Neural crest cell (in vitro differentiated cells): Measurements from ENCODE around the gene TMEM8B. TPM values are rescaled to one million over a fixed set of nuclear protein-coding genes. Genes with fewer than 3 reads are reported as not detected.

ENCODE experiments used
- DNase-seq: peaks from one replicate; pipeline ENCODE4 v3.0.0; 2021; ENCODE audit warnings: low read depth, mixed read lengths, low spot score
- H3K27ac Mint-ChIP-seq: one replicate; pipeline ENCODE4 v1.8.0; 2021; ENCODE audit warnings: mild to moderate bottlenecking, mixed read lengths; ENCODE audit not compliant: unreplicated experiment
- H3K27me3 Mint-ChIP-seq: 2 replicates; pipeline ENCODE4 v1.8.0; 2021; ENCODE audit warnings: low read depth, mild to moderate bottlenecking, mixed read lengths
- H3K36me3 Mint-ChIP-seq: 2 replicates; pipeline ENCODE4 v1.8.0; 2021; ENCODE audit warnings: low read depth, mild to moderate bottlenecking, mixed read lengths
- H3K4me1 Mint-ChIP-seq: 2 replicates; pipeline ENCODE4 v1.8.0; 2021; ENCODE audit warnings: mixed read lengths
- H3K4me3 Mint-ChIP-seq: one replicate; pipeline ENCODE4 v1.8.0; 2021; ENCODE audit warnings: mild to moderate bottlenecking, mixed read lengths
- H3K9me3 Mint-ChIP-seq: 2 replicates; pipeline ENCODE4 v1.8.0; 2021; ENCODE audit warnings: mixed read lengths
- CTCF ChIP-seq: fragments of 200-600 bp; sonication (generic); conservative IDR thresholded peaks from 2 replicates; pipeline ENCODE4 v1.5.0; 2021; ENCODE audit warnings: antibody characterized with exemption, mild to moderate bottlenecking
- long read RNA-seq: library from polyadenylated mRNA; unstranded; transcript quantifications from one replicate; pipeline ENCODE4 v2.0.0, GENCODE V29; 2020
- total RNA-seq: library from RNA; stranded (reverse); gene quantifications from 2 replicates; pipeline ENCODE4 v1.2.1, GENCODE V29; 2021

Gene TMEM8B
- 23.9 and 26.5 TPM in 2 replicates for total RNA-seq
- long read RNA-seq, partial matches to known transcripts: 8 of 11 reads
- long read RNA-seq, other reads (novel, unspliced or antisense): 3 of 11 reads

- H3K27me3 Mint-ChIP-seq: no peaks in the 10 kb centered on the region
- DNase-seq: peak; percentile 86
- no peaks in the 10 kb centered on the region for H3K9me3 Mint-ChIP-seq
- peak within 1 kb of the TSS; percentile 89 for H3K4me3 Mint-ChIP-seq
- no peak for TF ChIP-seq CTCF
- peaks cover 49% of the 10 kb centered on the region for H3K4me1 Mint-ChIP-seq
- H3K27ac Mint-ChIP-seq: peak within 1 kb of the TSS; percentile 89
- H3K36me3 Mint-ChIP-seq: no peaks in the 10 kb centered on the region
These were observed at the start of gene TMEM8B for GRCh38 chr9:35829084-35829763. TSS of gene TMEM8B (plus strand) at chr9:35829228. CDS start at chr9:35829448, 220 bp downstream.

- H3K27me3 Mint-ChIP-seq: no peaks in the 10 kb centered on the region
- H3K36me3 Mint-ChIP-seq: peaks cover 11% of the 10 kb centered on the region
- H3K4me3 Mint-ChIP-seq: no peak overlapping the region
- peaks cover 2% of the 10 kb centered on the region for H3K4me1 Mint-ChIP-seq
- no peak for DNase-seq
- TF ChIP-seq CTCF: no peak
- no peak overlapping the region for H3K27ac Mint-ChIP-seq
- H3K9me3 Mint-ChIP-seq: no peaks in the 10 kb centered on the region
These were observed 48.0 kb upstream of the TMEM8B start for GRCh38 chr9:35781066-35781465.

GRCh38 chr9:35783418-35783817 lies 45.6 kb upstream of the TMEM8B start:
- no peak overlapping the region for H3K4me3 Mint-ChIP-seq
- no peak overlapping the region for H3K27ac Mint-ChIP-seq
- no peaks in the 10 kb centered on the region for H3K9me3 Mint-ChIP-seq
- H3K36me3 Mint-ChIP-seq: peaks cover 11% of the 10 kb centered on the region
- H3K27me3 Mint-ChIP-seq: no peaks in the 10 kb centered on the region
- H3K4me1 Mint-ChIP-seq: no peaks in the 10 kb centered on the region
- DNase-seq: no peak
- TF ChIP-seq CTCF: no peak

GRCh38 chr9:35789541-35789940 lies 39.5 kb upstream of the TMEM8B start:
- no peak for DNase-seq
- TF ChIP-seq CTCF: no peak
- Mint-ChIP-seq H3K9me3 (no peaks in the 10 kb centered on the region), H3K4me3 (no peak overlapping the region), H3K36me3 (no peaks in the 10 kb centered on the region), H3K27me3 (no peaks in the 10 kb centered on the region), H3K27ac (no peak overlapping the region), H3K4me1 (peaks cover 19% of the 10 kb centered on the region)

GRCh38 chr9:35790025-35790384 lies 39.0 kb upstream of the TMEM8B start:
- H3K27ac Mint-ChIP-seq: no peak overlapping the region
- peaks cover 21% of the 10 kb centered on the region for H3K4me1 Mint-ChIP-seq
- no peak for TF ChIP-seq CTCF
- H3K36me3 Mint-ChIP-seq: no peaks in the 10 kb centered on the region
- no peak for DNase-seq
- peak overlapping the region; percentile 90 for H3K4me3 Mint-ChIP-seq
- H3K27me3 Mint-ChIP-seq: no peaks in the 10 kb centered on the region
- no peaks in the 10 kb centered on the region for H3K9me3 Mint-ChIP-seq
